Measurements from ENCODE around the gene DENND1B. TPM values are rescaled to one million over a fixed set of nuclear protein-coding genes. Genes with fewer than 3 reads are reported as not detected.
"Not testable (repeated sequence)": the region's sequence is repeated elsewhere in the genome, so short reads cannot be mapped to it uniquely, and the experiment has no call there.

The DENND1B gene
- total and polyA plus RNA-seq, 2 of the 8 experiments (the other 6 are each of a cell fraction or from before 2014, with no cell fraction given), result 0.74 to 3.3 TPM

- H4K91ac ChIP-seq (replicated peaks; ENCODE audit: insufficient read length, low read length); H3K79me1 ChIP-seq (ENCODE audit: low read depth, low read length); H3K23ac ChIP-seq (ENCODE audit: insufficient read length); H2BK15ac ChIP-seq (ENCODE audit: low read length); H4K8ac ChIP-seq (ENCODE audit: extremely low read depth, insufficient read depth, low read length); H3K9ac ChIP-seq (replicated peaks in 1 of 4; ENCODE audit: extremely low read depth in 1 of 4, low read depth in 3 of 4, low read length in 3 of 4); H2AK5ac ChIP-seq (ENCODE audit: low read depth, low read length); H3K4me2 ChIP-seq (ENCODE audit: insufficient read depth in 1 of 2, low read depth in 2 of 2, low read length in 2 of 2); POLR2A ChIA-PET (ENCODE audit: partially characterized antibody); H2BK12ac ChIP-seq (ENCODE audit: low read depth, low read length); H3K36me3 ChIP-seq (ENCODE audit: control insufficient read depth in 2 of 4, insufficient read depth in 4 of 4, low read length in 3 of 4); FAIRE-seq; H3K9me3 ChIP-seq (ENCODE audit: insufficient read depth in 2 of 2, low read depth in 1 of 2, low read length in 1 of 2); H3K23me2 ChIP-seq (ENCODE audit: low read depth, low read length); H3K56ac ChIP-seq (replicated peaks; ENCODE audit: insufficient read length, low read depth, low read length); H3K27me3 ChIP-seq (replicated peaks in 1 of 4; ENCODE audit: control insufficient read depth in 3 of 4, extremely low read depth in 1 of 4, insufficient read depth in 3 of 4, low read length in 3 of 4); H3K18ac ChIP-seq (ENCODE audit: extremely low read depth, low read length); H3K4me1 ChIP-seq (replicated peaks in 1 of 4; ENCODE audit: control insufficient read depth in 3 of 4, insufficient read depth in 4 of 4, low read length in 3 of 4); H4K5ac ChIP-seq (ENCODE audit: insufficient read length, low read depth, low read length); H2AFZ ChIP-seq (ENCODE audit: low read length); DNase-seq (ENCODE audit: low read depth in 1 of 2, low spot score in 2 of 2); H3K4ac ChIP-seq (replicated peaks; ENCODE audit: insufficient read length, low read depth, low read length); H2BK20ac ChIP-seq (ENCODE audit: low read length); H4K20me1 ChIP-seq (replicated peaks in 1 of 2; ENCODE audit: control insufficient read depth in 1 of 2, insufficient read depth in 2 of 2, low read length in 2 of 2); H3K4me3 ChIP-seq (ENCODE audit: extremely low read depth in 1 of 4, insufficient read depth in 2 of 4, low read depth in 3 of 4, low read length in 4 of 4); H3K79me2 ChIP-seq (ENCODE audit: control insufficient read depth in 1 of 2, insufficient read depth in 2 of 2, low read length in 2 of 2); H3K14ac ChIP-seq (ENCODE audit: insufficient read length); CTCF ChIA-PET (ENCODE audit: partially characterized antibody); H3K27ac ChIP-seq (ENCODE audit: low read depth, low read length); H2BK120ac ChIP-seq (replicated peaks; ENCODE audit: low read depth, low read length); H2BK5ac ChIP-seq (ENCODE audit: low read depth, low read length): not testable (repeated sequence)
- 88% methylated on average over 4 of the region's 4 CpGs; no CpG with 5 or more reads in 1 of the 2 experiments for WGBS, 2 experiments (ENCODE audit: extremely low coverage in 1 of 2, insufficient coverage in 1 of 2, insufficient read length in 1 of 2, insufficient replicate concordance in 2 of 2, low coverage in 1 of 2, low lambda C conversion rate in 2 of 2, missing lambda C conversion rate in 1 of 2)
These were observed 199.7 kb downstream of the DENND1B start for GRCh38 chr1:197575531-197575930.

Data from H1 (cell line).